ENCODE data around the gene RIOX2.
"Not testable (repeated sequence)": the region's sequence is repeated elsewhere in the genome, so short reads cannot be mapped to it uniquely, and the experiment has no call there.

DNA sequence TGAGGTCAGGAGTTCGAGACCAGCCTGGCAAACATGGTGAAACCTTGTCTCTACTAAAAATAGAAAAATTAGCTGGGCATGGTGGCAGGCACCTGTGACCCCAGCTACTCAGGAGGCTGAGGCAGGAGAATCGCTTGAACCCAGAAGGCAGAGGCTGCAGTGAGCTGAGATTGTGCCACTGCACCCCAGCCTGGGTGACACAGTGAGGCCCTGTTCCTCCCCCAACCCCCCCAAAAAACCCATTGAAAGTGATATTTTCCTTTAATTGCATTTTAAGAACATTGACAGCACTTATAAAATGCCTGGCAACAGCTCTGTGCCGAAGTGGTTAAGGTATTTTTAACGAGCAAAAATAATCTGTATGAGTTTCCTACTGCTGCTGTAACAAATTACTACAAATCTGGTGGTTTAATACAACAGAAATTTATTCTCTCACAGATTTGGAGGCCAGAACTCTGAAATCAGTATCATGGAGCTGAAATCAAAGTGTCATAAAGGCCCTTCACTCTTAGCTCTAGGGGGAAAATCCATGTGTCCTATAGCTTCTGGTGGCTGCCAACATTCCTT is 38.7 kb upstream of the RIOX2 start:
- TF ChIP-seq, protein P1, sequence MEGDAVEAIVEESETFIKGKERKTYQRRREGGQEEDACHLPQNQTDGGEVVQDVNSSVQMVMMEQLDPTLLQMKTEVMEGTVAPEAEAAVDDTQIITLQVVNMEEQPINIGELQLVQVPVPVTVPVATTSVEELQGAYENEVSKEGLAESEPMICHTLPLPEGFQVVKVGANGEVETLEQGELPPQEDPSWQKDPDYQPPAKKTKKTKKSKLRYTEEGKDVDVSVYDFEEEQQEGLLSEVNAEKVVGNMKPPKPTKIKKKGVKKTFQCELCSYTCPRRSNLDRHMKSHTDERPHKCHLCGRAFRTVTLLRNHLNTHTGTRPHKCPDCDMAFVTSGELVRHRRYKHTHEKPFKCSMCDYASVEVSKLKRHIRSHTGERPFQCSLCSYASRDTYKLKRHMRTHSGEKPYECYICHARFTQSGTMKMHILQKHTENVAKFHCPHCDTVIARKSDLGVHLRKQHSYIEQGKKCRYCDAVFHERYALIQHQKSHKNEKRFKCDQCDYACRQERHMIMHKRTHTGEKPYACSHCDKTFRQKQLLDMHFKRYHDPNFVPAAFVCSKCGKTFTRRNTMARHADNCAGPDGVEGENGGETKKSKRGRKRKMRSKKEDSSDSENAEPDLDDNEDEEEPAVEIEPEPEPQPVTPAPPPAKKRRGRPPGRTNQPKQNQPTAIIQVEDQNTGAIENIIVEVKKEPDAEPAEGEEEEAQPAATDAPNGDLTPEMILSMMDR (IDR thresholded peaks at IDR 0.05) = not testable (repeated sequence)
- TF ChIP-seq POLR2A (IDR thresholded peaks at IDR 0.05) = not testable (repeated sequence)
